Type B pancreatic cell (in vitro differentiated cells): ENCODE results near the gene USP13. TPM values are rescaled to one million over a fixed set of nuclear protein-coding genes. Genes with fewer than 3 reads are reported as not detected.

Source experiments
- DNase-seq: peaks from one replicate; pipeline ENCODE4 v3.0.0; 2021; ENCODE audit warnings: mixed read lengths; ENCODE audit not compliant: unreplicated experiment; ENCODE audit errors: extremely low spot score
- H3K27ac Mint-ChIP-seq: 2 replicates; pipeline ENCODE4 v1.8.0; 2021; ENCODE audit warnings: mild to moderate bottlenecking, mixed read lengths
- H3K27me3 Mint-ChIP-seq: 2 replicates; pipeline ENCODE4 v1.8.0; 2021; ENCODE audit warnings: mixed read lengths
- H3K36me3 Mint-ChIP-seq: 2 replicates; pipeline ENCODE4 v1.8.0; 2021; ENCODE audit warnings: mixed read lengths
- H3K4me1 Mint-ChIP-seq: one replicate; pipeline ENCODE4 v1.8.0; 2021; ENCODE audit warnings: mixed read lengths; ENCODE audit not compliant: unreplicated experiment
- H3K4me3 Mint-ChIP-seq: 2 replicates; pipeline ENCODE4 v1.8.0; 2021; ENCODE audit warnings: mild to moderate bottlenecking, mixed read lengths
- H3K9me3 Mint-ChIP-seq: 2 replicates; pipeline ENCODE4 v1.8.0; 2021; ENCODE audit warnings: mixed read lengths
- CTCF ChIP-seq: fragments of 200-600 bp; sonication (generic); conservative IDR thresholded peaks from 2 replicates; pipeline ENCODE4 v1.5.0; 2021; ENCODE audit warnings: antibody characterized with exemption, mild to moderate bottlenecking
- total RNA-seq: library from RNA; stranded (reverse); gene quantifications from 2 replicates; pipeline ENCODE4 v1.2.1, GENCODE V29; 2021; ENCODE audit warnings: low replicate concordance

The USP13 gene
- total RNA-seq, 1 donor from 2014 or later: 18.3 TPM

DNA sequence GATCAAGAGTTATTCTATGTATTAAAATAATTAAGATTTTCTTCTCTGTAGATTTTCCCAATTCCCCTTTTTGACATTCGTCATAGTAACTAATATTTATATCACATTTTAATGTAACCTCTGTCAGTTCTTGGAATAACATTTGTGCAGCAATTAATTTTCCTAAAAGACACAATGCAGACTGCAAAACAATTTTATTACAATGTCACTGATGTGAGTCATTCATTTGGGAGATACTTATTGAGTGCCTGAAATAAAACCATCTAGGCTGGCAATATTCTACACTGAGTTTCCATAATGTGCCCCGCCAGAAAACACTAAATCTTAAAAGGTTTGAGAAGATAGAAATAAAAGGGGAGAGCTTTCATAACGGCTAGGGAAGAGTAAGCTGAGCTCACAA is 6.7 kb upstream of the USP13 start:
- H3K27ac Mint-ChIP-seq: no peak overlapping the region
- TF ChIP-seq CTCF: no peak
- no peaks in the 10 kb centered on the region for H3K27me3 Mint-ChIP-seq
- H3K4me3 Mint-ChIP-seq: no peak overlapping the region
- peaks cover 4% of the 10 kb centered on the region for H3K4me1 Mint-ChIP-seq
- no peak for DNase-seq
- H3K36me3 Mint-ChIP-seq: no peaks in the 10 kb centered on the region
- H3K9me3 Mint-ChIP-seq: no peaks in the 10 kb centered on the region

DNA sequence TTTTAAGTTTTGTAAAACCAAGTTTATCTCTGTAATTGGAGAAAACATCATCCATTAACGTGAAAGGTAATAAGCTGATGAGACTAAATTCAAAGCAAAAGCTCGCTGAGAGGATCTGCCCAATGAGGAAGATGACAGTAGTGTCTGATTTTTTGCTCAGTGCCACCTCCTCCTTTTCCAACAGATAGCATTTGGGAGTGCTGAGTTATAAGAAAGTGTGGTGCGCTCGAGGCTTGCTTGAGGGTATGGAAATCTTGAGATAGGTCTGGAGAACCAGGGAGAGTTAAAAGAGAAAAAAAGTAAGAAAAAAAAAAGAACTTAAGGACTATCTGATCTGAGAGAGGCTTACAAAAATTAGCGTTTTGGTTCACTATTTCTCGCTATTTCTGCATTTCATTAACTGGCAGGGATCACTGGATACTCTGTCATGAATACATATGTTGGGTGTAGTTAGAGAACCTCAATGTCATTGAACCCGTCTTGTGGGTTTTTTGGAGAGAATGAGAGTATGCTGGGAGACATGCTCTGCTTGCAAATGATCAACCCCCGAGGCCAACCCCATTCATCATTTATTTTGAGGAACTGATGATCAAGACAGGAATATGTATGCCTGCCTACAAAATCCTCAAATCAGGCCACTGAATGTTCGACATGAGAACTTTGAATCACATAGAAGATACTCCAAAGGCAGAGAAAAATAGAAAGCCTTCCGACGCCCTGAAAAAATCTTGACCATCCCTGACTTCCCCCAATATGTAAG is 973 bp upstream of the USP13 start:
- H3K4me3 Mint-ChIP-seq: peak overlapping the region; percentile 91
- peaks cover 26% of the 10 kb centered on the region for H3K4me1 Mint-ChIP-seq
- peaks cover 5% of the 10 kb centered on the region for H3K9me3 Mint-ChIP-seq
- TF ChIP-seq CTCF: no peak
- peak overlapping the region; percentile 87 for H3K27ac Mint-ChIP-seq
- H3K36me3 Mint-ChIP-seq: peaks cover 15% of the 10 kb centered on the region
- H3K27me3 Mint-ChIP-seq: no peaks in the 10 kb centered on the region
- no peak for DNase-seq

DNA sequence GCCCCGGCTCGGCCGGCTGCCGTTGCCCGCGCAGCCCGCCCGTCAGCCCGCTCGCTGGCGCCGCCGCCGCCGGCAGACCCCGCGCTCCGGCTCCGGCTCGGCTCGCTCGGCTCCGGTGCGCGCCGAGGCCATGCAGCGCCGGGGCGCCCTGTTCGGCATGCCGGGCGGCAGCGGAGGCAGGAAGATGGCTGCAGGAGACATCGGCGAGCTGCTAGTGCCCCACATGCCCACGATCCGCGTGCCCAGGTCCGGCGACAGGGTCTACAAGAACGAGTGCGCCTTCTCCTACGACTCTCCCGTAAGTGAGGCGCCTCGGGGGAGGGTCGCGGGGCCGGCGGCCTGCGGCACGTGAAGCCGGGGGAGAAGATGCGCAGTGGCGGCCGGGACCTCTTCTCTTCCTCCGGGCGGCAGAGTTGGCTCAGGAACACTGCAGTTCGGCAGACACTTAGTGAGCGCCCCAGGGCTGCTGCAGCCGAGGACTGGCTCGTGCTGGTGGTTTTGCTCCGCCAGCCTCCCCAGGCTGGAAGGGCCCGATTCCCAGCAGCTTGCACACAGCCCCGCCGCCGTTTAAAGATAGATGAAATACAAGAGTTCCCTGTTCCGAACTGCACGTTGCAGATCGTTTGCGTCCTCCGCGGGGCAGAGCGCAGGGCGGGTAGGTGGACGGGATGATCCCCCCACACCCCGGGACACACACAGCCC is 407 bp downstream of the USP13 start:
- peaks cover 5% of the 10 kb centered on the region for H3K9me3 Mint-ChIP-seq
- peak; percentile 79 for DNase-seq
- peak overlapping the region; percentile 94 for H3K27ac Mint-ChIP-seq
- peak overlapping the region; percentile 98 for H3K4me3 Mint-ChIP-seq
- peaks cover 28% of the 10 kb centered on the region for H3K4me1 Mint-ChIP-seq
- no peaks in the 10 kb centered on the region for H3K27me3 Mint-ChIP-seq
- no peak for TF ChIP-seq CTCF
- peaks cover 17% of the 10 kb centered on the region for H3K36me3 Mint-ChIP-seq

DNA sequence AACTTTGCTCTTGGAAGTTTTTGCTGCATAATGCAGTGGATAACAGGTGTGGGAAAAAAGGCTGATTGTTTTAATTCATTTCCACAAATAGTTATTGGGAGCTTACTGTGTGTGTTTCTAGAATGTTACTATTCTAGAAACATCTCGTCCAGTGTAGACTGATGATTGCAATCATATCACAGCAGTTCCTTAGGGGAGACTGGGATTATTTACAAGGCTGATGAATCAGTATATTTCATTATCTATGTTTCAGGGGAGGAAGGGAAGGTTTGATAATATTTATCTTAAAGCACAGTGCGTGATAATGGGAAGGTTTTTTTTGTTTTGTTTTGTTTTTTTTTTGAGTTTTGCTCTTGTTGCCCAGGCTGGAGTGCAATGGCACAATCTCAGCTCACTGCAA is 2.4 kb downstream of the USP13 start:
- peaks cover 21% of the 10 kb centered on the region for H3K36me3 Mint-ChIP-seq
- peaks cover 39% of the 10 kb centered on the region for H3K4me1 Mint-ChIP-seq
- H3K27me3 Mint-ChIP-seq: no peaks in the 10 kb centered on the region
- TF ChIP-seq CTCF: no peak
- no peak for DNase-seq
- H3K4me3 Mint-ChIP-seq: peak overlapping the region; percentile 70
- peaks cover 5% of the 10 kb centered on the region for H3K9me3 Mint-ChIP-seq
- no peak overlapping the region for H3K27ac Mint-ChIP-seq

DNA sequence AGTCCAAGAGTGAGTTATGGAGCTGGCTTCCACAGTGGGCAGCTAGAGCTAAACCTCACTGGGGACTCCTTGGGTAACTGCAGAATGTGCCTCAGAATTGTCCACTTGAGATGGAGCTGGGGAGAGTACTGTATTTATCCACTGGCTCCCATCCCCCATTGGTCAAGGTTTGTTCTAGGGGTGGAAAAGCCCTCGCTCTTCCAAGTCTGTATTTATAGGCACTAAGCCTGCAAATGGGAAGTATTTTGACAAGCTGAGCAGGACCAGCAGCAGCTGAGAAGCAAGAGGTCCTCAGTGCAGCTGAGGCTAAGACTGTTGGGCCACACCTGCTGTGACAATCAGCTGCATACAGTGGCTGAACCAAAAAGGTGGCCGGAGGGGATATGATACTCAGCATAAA is 5.8 kb downstream of the USP13 start:
- no peak for TF ChIP-seq CTCF
- peaks cover 22% of the 10 kb centered on the region for H3K36me3 Mint-ChIP-seq
- no peaks in the 10 kb centered on the region for H3K27me3 Mint-ChIP-seq
- peak; percentile 20 for DNase-seq
- no peak overlapping the region for H3K27ac Mint-ChIP-seq
- peaks cover 42% of the 10 kb centered on the region for H3K4me1 Mint-ChIP-seq
- no peak overlapping the region for H3K4me3 Mint-ChIP-seq
- peaks cover 5% of the 10 kb centered on the region for H3K9me3 Mint-ChIP-seq
